HUDEP-2 (cell line): Measurements from ENCODE around the gene OAS2.

Source experiments
- DNase-seq, 76 experiments: peaks; one replicate each; lab custom pipeline; 2025; ENCODE audit not compliant: unreplicated experiment in 76 of 76; lab: John Stamatoyannopoulos, UW

Gene OAS2

DNA sequence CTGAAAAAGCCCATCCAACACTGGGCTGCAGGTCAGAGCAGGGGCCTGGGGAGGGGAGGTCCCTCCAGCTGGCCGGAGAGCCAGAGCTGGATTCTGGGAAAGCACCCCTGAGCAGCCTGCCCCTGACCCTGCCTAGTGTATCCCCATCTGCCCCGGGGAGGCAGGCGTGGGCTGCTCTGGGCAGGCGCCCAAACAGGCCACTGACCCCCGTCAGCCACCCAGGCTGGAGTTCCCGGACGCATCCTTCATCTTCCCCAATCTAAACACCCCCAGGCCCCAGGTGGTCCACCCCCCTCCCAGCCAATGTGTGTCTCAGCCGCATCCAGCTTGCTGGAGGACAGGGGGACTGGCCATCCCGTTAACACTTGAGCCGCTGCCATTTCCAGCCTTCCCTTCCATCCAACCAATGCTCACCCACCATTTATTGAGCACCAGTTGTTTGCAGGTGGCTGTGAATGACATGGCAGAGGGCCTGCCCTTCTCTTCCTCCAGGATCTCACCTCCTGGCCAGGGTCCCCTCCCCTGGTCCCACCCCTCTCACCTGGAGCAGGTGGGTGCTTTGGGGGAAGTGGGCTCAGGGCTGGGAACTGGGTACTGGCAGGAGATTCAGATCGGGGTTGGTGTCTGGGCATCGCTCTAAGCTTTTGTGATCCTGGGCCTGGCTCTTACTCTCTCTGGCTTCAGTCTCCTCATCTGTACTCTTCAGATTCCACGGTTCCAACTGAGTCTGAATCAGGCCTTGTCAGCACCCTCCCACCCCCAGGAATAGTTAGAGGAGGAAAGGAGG is 77.5 kb downstream of the OAS2 start:
- no peak for DNase-seq

DNA sequence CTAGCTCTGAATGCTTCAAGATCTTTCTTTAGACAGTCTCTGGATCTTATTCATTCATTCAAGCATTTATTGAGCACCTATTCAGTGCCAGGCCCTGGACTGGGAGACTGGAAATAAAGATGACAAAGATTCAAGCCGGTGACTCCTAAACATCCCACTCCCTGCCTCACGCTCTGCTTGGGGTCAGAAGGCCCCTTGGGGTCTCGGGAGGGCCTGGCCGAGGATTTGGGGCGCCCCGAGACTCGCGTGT is 78.0 kb downstream of the OAS2 start:
- DNase-seq: no peak

DNA sequence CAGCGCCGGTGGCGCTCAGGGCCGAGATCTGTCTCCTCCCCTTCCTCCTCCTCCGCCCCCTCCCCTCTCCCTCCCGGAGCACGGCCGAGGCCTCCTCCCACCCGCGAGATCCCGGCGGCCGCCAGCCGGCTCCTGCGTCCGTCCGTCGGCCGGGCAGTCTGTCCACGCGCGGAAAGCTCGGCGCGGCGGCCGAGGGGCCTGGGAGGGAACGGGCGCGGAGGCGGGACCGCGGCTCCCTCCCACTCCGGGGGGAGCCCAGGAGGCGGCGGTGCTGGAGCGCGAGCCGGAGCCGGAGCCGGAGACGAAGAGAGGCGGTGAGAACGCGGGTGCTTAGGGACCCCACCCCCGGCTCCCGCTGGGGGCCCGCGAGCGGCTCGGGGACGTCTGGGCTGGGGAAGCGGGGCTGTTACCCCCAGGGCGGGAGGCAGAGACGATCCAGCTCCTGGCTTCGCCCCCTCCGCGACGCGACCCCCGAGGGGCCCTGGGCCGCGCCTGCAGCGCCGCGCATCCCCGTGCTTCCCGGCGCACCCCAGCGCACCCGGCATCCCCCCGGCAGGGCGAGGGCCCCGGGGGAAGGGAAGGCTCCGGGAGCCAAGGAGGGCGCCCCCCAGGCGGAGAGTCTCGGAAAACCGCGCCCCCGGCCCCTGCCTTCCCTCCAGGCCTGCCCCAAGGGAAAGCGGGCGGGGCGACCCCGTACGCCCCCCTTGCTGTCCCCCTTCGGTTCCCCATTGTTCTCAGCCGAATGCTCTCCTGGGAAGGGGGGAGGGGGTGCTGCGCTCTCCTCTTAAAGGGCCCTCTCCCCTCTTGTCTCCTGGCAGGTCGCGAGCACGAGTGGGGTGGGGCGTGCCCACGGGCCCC is 78.5 kb downstream of the OAS2 start, which contains the start of gene DTX1:
Gene DTX1 (plus strand): TSS at position 100 of the 858 bp plus-strand sequence. CDS start 1,463 bp downstream, outside the sequence.
- DNase-seq: no peak

DNA sequence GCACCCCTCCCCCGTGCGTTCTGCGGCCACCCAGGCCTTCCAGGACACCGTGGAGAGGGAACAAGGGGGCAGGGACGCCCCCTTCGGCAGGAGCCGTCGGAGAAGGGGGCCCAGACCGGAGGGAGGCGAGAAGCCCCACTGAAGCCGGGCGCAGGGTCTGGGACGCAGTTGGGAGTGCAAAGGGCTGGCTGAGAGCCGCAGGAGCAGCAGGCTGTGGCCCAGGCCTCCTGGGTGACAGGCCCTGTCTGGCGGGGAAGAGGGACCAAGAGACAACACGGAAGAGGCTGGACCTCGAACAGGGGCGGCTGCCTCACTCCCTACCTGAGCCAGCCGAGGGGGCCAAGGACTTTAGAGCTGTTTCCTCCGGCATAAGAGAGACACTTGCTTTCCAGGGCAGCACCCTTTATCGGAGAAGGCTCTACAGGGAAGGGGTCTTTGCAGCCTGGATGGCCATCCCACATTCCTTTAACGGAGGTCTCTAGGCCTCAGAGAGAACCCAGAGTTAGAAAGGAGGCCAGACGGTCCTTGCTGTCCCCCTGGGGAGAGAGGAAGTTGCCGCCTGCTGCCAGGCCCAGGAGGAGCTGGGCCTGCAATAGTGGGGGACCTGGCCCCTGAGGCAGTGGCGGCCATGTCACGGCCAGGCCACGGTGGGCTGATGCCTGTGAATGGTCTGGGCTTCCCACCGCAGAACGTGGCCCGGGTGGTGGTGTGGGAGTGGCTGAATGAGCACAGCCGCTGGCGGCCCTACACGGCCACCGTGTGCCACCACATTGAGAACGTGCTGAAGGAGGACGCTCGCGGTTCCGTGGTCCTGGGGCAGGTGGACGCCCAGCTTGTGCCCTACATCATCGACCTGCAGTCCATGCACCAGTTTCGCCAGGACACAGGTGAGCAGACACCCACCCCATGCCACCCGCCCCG is 79.5 kb downstream of the OAS2 start:
- DNase-seq: no peak

DNA sequence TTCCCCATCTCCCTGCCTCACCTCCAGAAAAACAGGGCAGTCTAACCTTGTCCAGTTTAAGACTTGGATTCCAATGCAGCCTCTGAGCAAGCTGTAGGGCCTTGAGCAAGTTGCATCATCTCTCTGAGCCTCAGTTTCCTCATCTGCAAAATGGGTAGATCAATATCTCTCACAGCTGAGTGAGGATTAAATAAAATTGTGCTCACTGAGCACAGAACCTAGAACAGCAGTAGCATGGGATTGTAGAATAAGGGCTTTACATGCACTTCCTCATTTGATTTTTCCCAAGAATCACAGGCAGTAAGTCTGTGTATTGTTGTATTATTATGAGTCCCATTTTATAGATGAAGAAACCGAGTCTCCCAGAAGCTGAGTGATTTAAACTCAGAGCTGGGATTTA is 80.2 kb downstream of the OAS2 start:
- no peak for DNase-seq

DNA sequence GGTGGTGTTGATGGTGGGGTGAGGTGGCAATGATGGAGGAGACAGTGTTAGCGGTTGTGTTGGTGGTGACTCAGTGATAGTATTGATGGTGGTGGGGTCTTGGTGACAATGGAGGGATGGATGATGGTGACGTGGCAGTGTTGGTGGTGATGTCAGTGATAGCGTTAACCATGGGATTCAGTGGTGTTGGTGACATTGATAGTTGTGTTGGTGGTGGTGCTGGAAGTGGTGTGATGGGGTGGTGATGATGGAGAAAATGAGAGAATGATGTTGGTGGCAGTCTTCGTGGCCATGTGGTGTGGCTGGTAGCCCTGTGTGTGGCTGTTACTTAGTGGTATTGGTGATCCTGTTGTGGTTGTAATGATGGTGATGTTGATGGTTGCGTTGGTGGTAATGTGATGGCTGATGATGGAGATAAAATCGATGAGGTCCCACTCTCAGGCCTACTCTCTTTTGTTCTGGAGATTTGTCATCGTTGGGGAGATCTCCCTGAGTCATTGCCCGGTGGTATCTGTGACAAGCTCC is 80.8 kb downstream of the OAS2 start:
- no peak for DNase-seq

DNA sequence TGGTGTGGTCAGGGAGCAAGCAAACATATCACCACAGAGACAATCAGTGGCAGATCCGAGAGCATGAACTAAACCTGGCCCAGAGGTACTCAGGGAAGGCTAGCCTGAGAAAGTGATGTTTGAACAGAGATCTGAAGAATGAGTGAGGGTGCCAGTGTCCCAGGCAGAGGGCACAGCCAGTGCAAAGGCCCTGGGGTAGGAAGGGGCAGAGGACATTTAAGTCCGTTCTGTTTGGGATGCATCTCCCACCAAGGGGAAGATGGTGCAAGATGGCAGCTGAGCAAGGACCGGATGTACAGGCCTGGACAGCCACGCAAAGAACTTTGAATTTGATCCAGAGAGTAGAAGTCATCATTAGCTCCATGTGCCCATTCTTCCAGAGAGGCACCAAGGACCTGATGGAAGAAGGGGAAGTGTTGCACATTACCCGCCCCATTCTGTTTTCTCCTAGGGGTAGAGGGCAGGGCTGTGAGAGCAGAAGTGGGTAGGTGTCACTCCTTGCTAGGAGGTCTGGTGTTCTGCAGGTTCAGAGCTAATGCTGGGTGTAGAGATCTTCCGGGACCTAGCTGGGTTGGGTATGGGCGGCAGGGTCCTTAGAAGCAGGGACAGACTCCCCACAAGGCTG is 82.1 kb downstream of the OAS2 start:
- DNase-seq: no peak

DNA sequence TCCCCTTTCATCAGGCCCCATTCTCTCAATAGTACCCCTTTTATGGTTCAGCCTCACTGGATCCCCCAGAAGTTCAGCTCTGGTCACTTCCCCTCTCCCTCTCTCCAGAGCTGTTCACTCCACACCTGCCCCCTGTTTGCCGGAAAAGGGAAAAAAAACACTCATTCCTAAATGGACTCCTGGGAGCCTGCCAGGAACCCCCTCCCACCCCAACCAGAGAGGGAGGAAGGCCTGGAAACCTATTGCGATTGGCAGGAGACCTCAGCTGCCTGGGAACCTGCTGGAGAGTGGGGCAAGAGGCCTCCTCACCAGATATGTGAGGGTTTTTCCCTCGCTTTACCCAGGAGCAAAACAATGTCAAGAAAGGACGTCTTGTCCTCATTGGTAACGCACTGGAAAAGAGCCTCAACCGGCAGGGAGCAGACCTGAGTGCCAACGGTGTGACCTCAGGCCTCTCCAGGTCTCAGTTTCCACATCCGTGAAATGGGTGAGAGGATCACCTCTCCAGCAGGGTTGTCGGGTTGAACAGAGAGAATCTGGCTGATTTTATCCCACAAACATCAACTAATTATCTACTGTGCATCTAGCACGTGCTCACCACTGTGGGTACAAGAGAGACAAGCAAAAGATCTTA is 82.9 kb downstream of the OAS2 start:
- DNase-seq: no peak
